Measurements from ENCODE around the gene MACROD2. TPM values are rescaled to one million over a fixed set of nuclear protein-coding genes. Genes with fewer than 3 reads are reported as not detected.

Gene MACROD2
- total and polyA plus RNA-seq, 2 of the 4 experiments (the other 2 are of a cell fraction), result not detected

DNA sequence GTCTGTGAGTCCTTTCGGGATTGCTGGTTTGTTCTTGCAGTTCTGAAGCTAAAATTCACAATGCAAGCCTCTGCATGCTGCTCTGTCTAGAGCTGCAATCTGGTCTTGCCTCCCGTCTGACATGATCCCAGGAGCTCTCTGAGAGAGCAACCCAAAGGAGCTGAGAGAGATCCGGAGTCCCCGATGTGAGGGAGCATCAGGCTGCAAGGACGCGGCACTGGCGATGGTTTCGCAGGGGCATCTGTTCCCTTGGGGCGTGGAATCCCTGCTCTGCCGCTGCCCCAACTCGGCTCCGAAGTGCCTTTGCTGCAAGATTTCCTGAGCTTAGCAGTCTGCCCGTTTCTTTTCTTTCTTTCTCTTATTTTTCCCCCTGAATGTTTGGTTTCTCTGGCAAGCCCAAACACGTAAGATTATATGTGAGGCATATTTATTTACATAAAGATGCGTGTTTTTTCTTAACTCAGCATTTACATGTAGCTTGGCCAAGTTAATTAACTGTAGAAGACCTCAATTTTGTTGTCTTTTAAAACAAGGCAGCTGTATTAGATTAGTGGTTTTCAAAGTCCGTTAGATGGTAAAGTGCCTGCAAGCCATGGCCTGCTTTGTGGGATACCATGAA is 1704.9 kb downstream of the MACROD2 start:
- Histone ChIP-seq H2BK20ac (ENCODE audit: low read depth, low read length) (no peak overlapping the region), H3K36me3 (ENCODE audit: control insufficient read depth, insufficient read depth, low read length) (no peaks in the 10 kb centered on the region), H4K5ac (ENCODE audit: low read depth, low read length) (no peak overlapping the region), H3K4me3 (ENCODE audit: insufficient read depth, low read depth, low read length) (no peak overlapping the region), H3K9me3 (ENCODE audit: control insufficient read depth, insufficient read depth, low read length) (no peaks in the 10 kb centered on the region), H2BK5ac (ENCODE audit: low read depth, low read length, poor library complexity, severe bottlenecking) (no peak overlapping the region), H3K4ac (ENCODE audit: low read depth, low read length) (no peak overlapping the region), H3K56ac (ENCODE audit: extremely low read depth, insufficient read depth, low read length) (no peak overlapping the region), H3K79me1 (ENCODE audit: low read depth in 1 of 2, low read length in 2 of 2) (no peaks in the 10 kb centered on the region), H4K91ac (ENCODE audit: insufficient read depth, low read depth, low read length) (no peak overlapping the region), H3K4me1 (ENCODE audit: control insufficient read depth, insufficient read depth, low read length) (peaks cover 2% of the 10 kb centered on the region; the same call in 1 of the 2 replicates), H3K23ac (ENCODE audit: low read depth, low read length) (no peak overlapping the region), H3K27ac (ENCODE audit: insufficient read depth, low read length) (no peak overlapping the region), H4K8ac (ENCODE audit: low read depth in 2 of 2, low read length in 2 of 2) (no peak overlapping the region), H2BK120ac (ENCODE audit: low read depth, low read length) (no peak overlapping the region), H3K18ac (ENCODE audit: low read depth, low read length) (no peak overlapping the region), H3K9me1 (ENCODE audit: insufficient read depth, low read length) (no peaks in the 10 kb centered on the region), H2AFZ (replicated peaks; ENCODE audit: low read length, poor library complexity) (no peak overlapping the region), H3K4me2 (ENCODE audit: low read depth, low read length) (no peak overlapping the region), H2BK15ac (ENCODE audit: low read depth, low read length) (no peak overlapping the region), H4K20me1 (ENCODE audit: insufficient read depth, low read length) (no peaks in the 10 kb centered on the region), H3K27me3 (ENCODE audit: control insufficient read depth, insufficient read depth, low read length) (no peaks in the 10 kb centered on the region), H2AK9ac (replicated peaks; ENCODE audit: low read depth, low read length, poor library complexity) (no peak overlapping the region), H2AK5ac (ENCODE audit: low read depth, low read length) (no peak overlapping the region), H3K9ac (ENCODE audit: low read depth, low read length) (no peak overlapping the region), H3K14ac (replicated peaks; ENCODE audit: low read depth, low read length) (no peak overlapping the region)
- DNase-seq (no peak), ATAC-seq (ENCODE audit: low read depth) (no peak)
- intact Hi-C loops (cut with micrococcal nuclease), result no loop called here
- BruUV-seq (replicated peaks), result no TSS peak
- ChIA-PET CTCF (interaction anchor here (0.6 kb wide), 1 partner anchor 14 kb away, joined by 3 read pairs; no protein-coding TSS in a partner anchor), POLR2A (ENCODE audit: unreplicated experiment) (no interaction called here)
- TF ChIP-seq SMC3 (IDR thresholded peaks at IDR 0.05; ENCODE audit: low read depth, low read length) (no peak), POLR2A (IDR thresholded peaks at IDR 0.05; ENCODE audit: low read depth, low read length) (no peak), MXI1 (IDR thresholded peaks at IDR 0.05; ENCODE audit: borderline replicate concordance, low read depth, low read length) (no peak), MAZ (IDR thresholded peaks at IDR 0.05; ENCODE audit: borderline replicate concordance, low read depth, low read length) (no peak), MAFK (IDR thresholded peaks at IDR 0.05; ENCODE audit: low read depth, low read length) (no peak), BHLHE40 (IDR thresholded peaks at IDR 0.05; ENCODE audit: low read depth, low read length) (no peak), RFX5 (IDR thresholded peaks at IDR 0.05; ENCODE audit: low read depth, low read length) (no peak)
- in situ Hi-C loops (cut with MboI; ENCODE audit: low sequenced_read_pairs), result no loop called here
- 94% methylated on average over 8 of the region's 16 CpGs; no CpG with 5 or more reads in 1 of the 2 experiments for WGBS, 2 experiments (ENCODE audit: extremely low coverage in 2 of 2, insufficient read length in 1 of 2)
- dilution Hi-C loops (cut with HindIII; ENCODE audit: low sequenced_read_pairs, unreplicated experiment), result no loop called here

All from IMR-90 (cell line).